ENCODE measurements around the gene RPL31.

RPL31 gene

GRCh38 chr2:101001691-101002561, at the start of gene RPL31:
TSS of gene RPL31 (plus strand) at chr2:101002289. CDS start at chr2:101002702, 413 bp downstream.
- peak; percentile 95 for DNase-seq
- Histone ChIP-seq H3K4me1 (ENCODE audit: low read length) (peaks cover 12% of the 10 kb centered on the region), H3K27me3 (replicated peaks; ENCODE audit: insufficient read depth, low read length) (no peaks in the 10 kb centered on the region), H3K9ac (ENCODE audit: low read length) (peak within 1 kb of the TSS; percentile 94), H3K4me2 (ENCODE audit: low read depth, low read length) (peak within 1 kb of the TSS; percentile 80), H3K36me3 (replicated peaks; ENCODE audit: insufficient read depth, low read length) (peaks cover 30% of the 10 kb centered on the region), H3F3A (ENCODE audit: insufficient read depth, low read length) (peaks cover 19% of the 10 kb centered on the region), H3K79me2 (ENCODE audit: low read length) (peaks cover 45% of the 10 kb centered on the region), H3K9me3 (replicated peaks; ENCODE audit: insufficient read depth, low read length) (no peaks in the 10 kb centered on the region), H3K27ac (ENCODE audit: low read length) (peak within 1 kb of the TSS; percentile 56; the same call in 1 of the 2 replicates), H4K20me1 (ENCODE audit: insufficient read depth, low read length) (peaks cover 11% of the 10 kb centered on the region; the same call in 1 of the 2 replicates), H2AFZ (ENCODE audit: low read length) (peak within 1 kb of the TSS; percentile 97), H3K9me2 (replicated peaks; ENCODE audit: insufficient read depth, low read length) (no peaks in the 10 kb centered on the region), H3K4me3 (ENCODE audit: low read length) (peak within 1 kb of the TSS; percentile 96)
- TF ChIP-seq CTCF (IDR thresholded peaks at IDR 0.05; ENCODE audit: low read length), result no peak
- TF ChIP-seq EZH2phosphoT487 (IDR thresholded peaks at IDR 0.05; ENCODE audit: low read length), result no peak
- no peak for TF ChIP-seq EZH2 (optimal IDR thresholded peaks at IDR 0.05; ENCODE audit: low read depth, low read length)

- DNase-seq, result no peak
- Histone ChIP-seq H3K4me3 (ENCODE audit: low read length) (no peak overlapping the region), H3K36me3 (replicated peaks; ENCODE audit: insufficient read depth, low read length) (no peaks in the 10 kb centered on the region), H3K4me2 (ENCODE audit: low read depth, low read length) (no peak overlapping the region), H3F3A (ENCODE audit: insufficient read depth, low read length) (no peaks in the 10 kb centered on the region), H3K27me3 (replicated peaks; ENCODE audit: insufficient read depth, low read length) (no peaks in the 10 kb centered on the region), H4K20me1 (ENCODE audit: insufficient read depth, low read length) (no peaks in the 10 kb centered on the region), H3K9me2 (replicated peaks; ENCODE audit: insufficient read depth, low read length) (no peaks in the 10 kb centered on the region), H3K9me3 (replicated peaks; ENCODE audit: insufficient read depth, low read length) (no peaks in the 10 kb centered on the region), H2AFZ (ENCODE audit: low read length) (no peak overlapping the region), H3K4me1 (ENCODE audit: low read length) (peaks cover 15% of the 10 kb centered on the region; the same call in 1 of the 2 replicates), H3K27ac (ENCODE audit: low read length) (no peak overlapping the region), H3K79me2 (ENCODE audit: low read length) (no peaks in the 10 kb centered on the region), H3K9ac (ENCODE audit: low read length) (no peak overlapping the region)
- TF ChIP-seq CTCF (IDR thresholded peaks at IDR 0.05; ENCODE audit: low read length), result no peak
Observed at GRCh38 chr2:100952512-100952911, 49.6 kb upstream of the RPL31 start.

GRCh38 chr2:100953406-100954043, 48.6 kb upstream of the RPL31 start:
- no peak for DNase-seq
- Histone ChIP-seq H3F3A (ENCODE audit: insufficient read depth, low read length) (no peaks in the 10 kb centered on the region), H3K4me3 (ENCODE audit: low read length) (no peak overlapping the region), H3K4me1 (ENCODE audit: low read length) (peaks cover 19% of the 10 kb centered on the region), H2AFZ (ENCODE audit: low read length) (no peak overlapping the region), H3K27me3 (replicated peaks; ENCODE audit: insufficient read depth, low read length) (no peaks in the 10 kb centered on the region), H3K9me2 (replicated peaks; ENCODE audit: insufficient read depth, low read length) (no peaks in the 10 kb centered on the region), H3K9ac (ENCODE audit: low read length) (no peak overlapping the region), H3K4me2 (ENCODE audit: low read depth, low read length) (no peak overlapping the region), H3K9me3 (replicated peaks; ENCODE audit: insufficient read depth, low read length) (no peaks in the 10 kb centered on the region), H3K27ac (ENCODE audit: low read length) (no peak overlapping the region), H3K36me3 (replicated peaks; ENCODE audit: insufficient read depth, low read length) (no peaks in the 10 kb centered on the region), H3K79me2 (ENCODE audit: low read length) (no peaks in the 10 kb centered on the region), H4K20me1 (ENCODE audit: insufficient read depth, low read length) (no peaks in the 10 kb centered on the region)
- TF ChIP-seq EZH2phosphoT487 (IDR thresholded peaks at IDR 0.05; ENCODE audit: low read length) (no peak), EZH2 (optimal IDR thresholded peaks at IDR 0.05; ENCODE audit: low read depth, low read length) (no peak), CTCF (IDR thresholded peaks at IDR 0.05; ENCODE audit: low read length) (no peak)

All from MM.1S (cell line).